Caco-2 (cell line): ENCODE data around the gene DPP4. TPM values are rescaled to one million over a fixed set of nuclear protein-coding genes. Genes with fewer than 3 reads are reported as not detected.

Source experiments
- BruUV-seq: library from RNA; stranded (reverse); fragments of 400-500 nt; replicated peaks from 2 replicates; lab custom pipeline; 2021; lab: Mats Ljungman, UMichigan
- CTCF ChIA-PET: fragments of 300-600 bp; sonication (Branson Sonifier 250); formaldehyde crosslinking; loops from one replicate; lab custom pipeline; 2022; ENCODE audit warnings: antibody characterized with exemption; lab: Charles Lee
- POLR2A ChIA-PET: fragments of 300-600 bp; sonication (Branson Sonifier 250); formaldehyde crosslinking; loops from one replicate; lab custom pipeline; 2022; ENCODE audit warnings: antibody characterized with exemption; lab: Charles Lee
- DNase-seq, 2 experiments: peaks; one replicate each; pipeline versions ENCODE4 v3.0.0 to v3.0.0-alpha.2; 2020 to 2022
- H3K27me3 ChIP-seq: replicated peaks from 2 replicates; pipeline ENCODE4 v1.6.0; 2011; ENCODE audit warnings: low read length; ENCODE audit not compliant: control insufficient read depth, insufficient read depth
- H3K36me3 ChIP-seq: 2 replicates; pipeline ENCODE4 v1.5.1; 2011; ENCODE audit warnings: low read length; ENCODE audit not compliant: control insufficient read depth, insufficient read depth
- H3K4me1 ChIP-seq: fragments of 250-450 bp; sonication (Bioruptor Pico); 2 replicates; pipeline ENCODE4 v1.5.1; 2020; ENCODE audit warnings: mild to moderate bottlenecking
- H3K4me3 ChIP-seq: 2 replicates; pipeline ENCODE4 v1.5.1; 2011; ENCODE audit warnings: low read depth, mild to moderate bottlenecking, control low read depth, low read length
- H3K9me3 ChIP-seq: fragments of 250-450 bp; sonication (Bioruptor Pico); 2 replicates; pipeline ENCODE4 v1.5.1; 2020; ENCODE audit warnings: mild to moderate bottlenecking, moderate library complexity
- H3K27ac Mint-ChIP-seq: one replicate; pipeline ENCODE4 v1.8.0; 2022; ENCODE audit warnings: mixed read lengths; ENCODE audit not compliant: unreplicated experiment
- H3K27me3 Mint-ChIP-seq: one replicate; pipeline ENCODE4 v1.8.0; 2022; ENCODE audit warnings: mixed read lengths; ENCODE audit not compliant: insufficient read depth, unreplicated experiment
- H3K36me3 Mint-ChIP-seq: one replicate; pipeline ENCODE4 v1.8.0; 2022; ENCODE audit warnings: mild to moderate bottlenecking, mixed read lengths; ENCODE audit not compliant: insufficient read depth, unreplicated experiment
- H3K4me1 Mint-ChIP-seq: one replicate; pipeline ENCODE4 v1.8.0; 2022; ENCODE audit warnings: low read depth, mixed read lengths; ENCODE audit not compliant: unreplicated experiment
- H3K4me3 Mint-ChIP-seq: one replicate; pipeline ENCODE4 v1.8.0; 2022; ENCODE audit warnings: mild to moderate bottlenecking, moderate library complexity, mixed read lengths; ENCODE audit not compliant: unreplicated experiment
- H3K9me3 Mint-ChIP-seq: one replicate; pipeline ENCODE4 v1.8.0; 2022; ENCODE audit warnings: mixed read lengths; ENCODE audit not compliant: unreplicated experiment
- CTCF ChIP-seq, 2 experiments: fragments of 200-600 bp in 1 of 2; IDR thresholded peaks; 1 replicate in 1 of 2; 2 replicates in 1 of 2; pipeline versions ENCODE4 v1.5.1 to v1.8.0; 2011 to 2022; ENCODE audit warnings: antibody characterized with exemption in 1 of 2, control low read depth in 1 of 2, inconsistent platforms in 1 of 2, low read depth in 1 of 2, low read length in 1 of 2, mild to moderate bottlenecking in 1 of 2, moderate library complexity in 1 of 2; ENCODE audit not compliant: insufficient read depth in 1 of 2, severe bottlenecking in 1 of 2, unreplicated experiment in 1 of 2
- intact Hi-C: fragments of 100-400 bp; cut with micrococcal nuclease; formaldehyde crosslinking; loops from one replicate; pipeline ENCODE4 v1.10.0; 2022; ENCODE audit not compliant: unreplicated experiment
- total RNA-seq: library from RNA; stranded (reverse); gene quantifications from 2 replicates; pipeline ENCODE4 v1.2.3, GENCODE V29; 2022

Gene DPP4
- total RNA-seq, 1 experiment from 2014 or later, result 190 TPM

DNA sequence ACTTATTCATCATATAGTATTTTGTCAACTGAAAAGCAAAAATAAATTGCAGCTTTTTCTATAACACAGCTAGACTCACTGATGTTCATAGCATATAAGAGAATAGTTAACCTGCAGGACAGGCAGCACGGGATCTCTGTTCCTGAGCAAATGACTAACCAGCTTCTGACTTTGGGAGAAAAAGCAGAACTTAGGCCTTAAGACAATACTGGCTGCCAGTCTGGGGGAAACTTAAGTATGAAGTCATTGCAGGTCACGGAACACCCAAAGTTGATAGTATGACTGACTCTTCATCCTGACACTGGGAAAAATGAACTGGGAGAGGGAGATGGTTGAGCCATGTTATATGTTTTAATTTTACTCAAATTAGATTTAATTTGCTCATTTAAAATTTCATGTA, 113.0 kb downstream of the DPP4 start:
- no peak for TF ChIP-seq CTCF (IDR thresholded peaks at IDR 0.05; ENCODE audit: insufficient read depth in 1 of 2, low read depth in 1 of 2, low read length in 1 of 2, severe bottlenecking in 1 of 2, unreplicated experiment in 1 of 2)
- Histone ChIP-seq H3K36me3 (no peaks in the 10 kb centered on the region), H3K4me1 (no peaks in the 10 kb centered on the region), H3K27me3 (no peaks in the 10 kb centered on the region), H3K4me3 (no peak overlapping the region), H3K9me3 (no peaks in the 10 kb centered on the region)
- Mint-ChIP-seq H3K27me3 (peaks cover 5% of the 10 kb centered on the region), H3K36me3 (no peaks in the 10 kb centered on the region), H3K4me1 (no peaks in the 10 kb centered on the region), H3K27ac (no peak overlapping the region), H3K9me3 (no peaks in the 10 kb centered on the region), H3K4me3 (no peak overlapping the region)
- ChIA-PET CTCF (no interaction called here), POLR2A (interaction anchor here (0.7 kb wide), 1 partner anchor 358 kb away, joined by 4 read pairs; no protein-coding TSS in a partner anchor)
- BruUV-seq, result no TSS peak
- DNase-seq, result no peak
- intact Hi-C loops, result no loop called here

DNA sequence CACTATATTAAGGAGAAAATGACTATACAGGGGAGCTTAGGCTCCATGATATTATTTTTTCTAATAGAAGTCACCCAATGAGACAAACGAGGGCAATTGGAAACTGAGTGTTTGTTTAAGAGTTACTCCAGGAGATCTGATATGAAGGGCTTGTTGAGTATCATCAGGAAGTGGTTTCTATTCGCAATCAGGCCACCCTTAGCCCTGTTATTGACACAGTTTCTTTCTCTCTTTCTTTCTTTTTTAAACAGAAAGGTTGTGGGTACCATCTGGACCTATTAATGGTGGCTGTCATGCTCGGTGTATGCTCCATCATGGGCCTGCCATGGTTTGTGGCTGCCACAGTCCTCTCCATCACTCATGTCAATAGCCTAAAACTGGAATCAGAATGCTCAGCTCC, 117.3 kb downstream of the DPP4 start:
- TF ChIP-seq CTCF (IDR thresholded peaks at IDR 0.05; ENCODE audit: insufficient read depth in 1 of 2, low read depth in 1 of 2, low read length in 1 of 2, severe bottlenecking in 1 of 2, unreplicated experiment in 1 of 2), result no peak
- H3K36me3 Mint-ChIP-seq, result no peaks in the 10 kb centered on the region
- H3K4me3 Mint-ChIP-seq, result no peak overlapping the region
- no peaks in the 10 kb centered on the region for H3K36me3 ChIP-seq
- no TSS peak for BruUV-seq
- ChIA-PET CTCF (no interaction called here), POLR2A (no interaction called here)
- no peak for DNase-seq
- H3K4me1 ChIP-seq, result no peaks in the 10 kb centered on the region
- no peaks in the 10 kb centered on the region for H3K27me3 ChIP-seq
- H3K4me1 Mint-ChIP-seq, result no peaks in the 10 kb centered on the region
- intact Hi-C loops, result no loop called here
- H3K27me3 Mint-ChIP-seq, result peaks cover 9% of the 10 kb centered on the region
- H3K27ac Mint-ChIP-seq, result no peak overlapping the region
- no peak overlapping the region for H3K4me3 ChIP-seq
- H3K9me3 Mint-ChIP-seq, result no peaks in the 10 kb centered on the region
- no peaks in the 10 kb centered on the region for H3K9me3 ChIP-seq

DNA sequence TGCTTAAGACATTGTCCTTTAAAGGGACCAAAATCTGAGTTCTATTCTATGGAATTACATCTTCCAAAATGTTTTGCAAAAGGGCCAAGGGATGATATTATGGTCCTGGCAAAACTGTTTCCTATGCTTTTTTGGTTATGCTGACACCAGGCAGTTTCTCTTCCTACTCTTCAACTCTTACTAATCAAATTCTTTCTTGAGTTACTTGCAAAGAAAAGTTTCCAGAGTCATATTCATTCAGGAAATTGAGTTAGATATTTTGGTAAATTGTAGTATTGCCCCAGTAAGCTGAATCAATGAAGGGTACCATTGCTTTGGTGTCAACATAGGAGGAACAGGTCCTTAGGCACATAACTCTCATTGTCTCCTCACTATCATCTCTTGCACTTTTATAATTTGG, 118.8 kb downstream of the DPP4 start:
- Mint-ChIP-seq H3K27ac (no peak overlapping the region), H3K4me3 (no peak overlapping the region), H3K36me3 (no peaks in the 10 kb centered on the region), H3K4me1 (no peaks in the 10 kb centered on the region), H3K9me3 (no peaks in the 10 kb centered on the region), H3K27me3 (peaks cover 5% of the 10 kb centered on the region)
- intact Hi-C loops, result no loop called here
- Histone ChIP-seq H3K4me3 (no peak overlapping the region), H3K4me1 (no peaks in the 10 kb centered on the region), H3K27me3 (no peaks in the 10 kb centered on the region), H3K36me3 (no peaks in the 10 kb centered on the region), H3K9me3 (no peaks in the 10 kb centered on the region)
- TF ChIP-seq CTCF (IDR thresholded peaks at IDR 0.05; ENCODE audit: insufficient read depth in 1 of 2, low read depth in 1 of 2, low read length in 1 of 2, severe bottlenecking in 1 of 2, unreplicated experiment in 1 of 2), result no peak
- no TSS peak for BruUV-seq
- ChIA-PET POLR2A (no interaction called here), CTCF (no interaction called here)
- DNase-seq, result no peak
